ENCODE data around the gene FAM181B.

GRCh38 chr11:82771781-82772180 lies 38.1 kb upstream of the FAM181B start:
- no peak for TF ChIP-seq POLR2AphosphoS5 (IDR thresholded peaks at IDR 0.05)
- no peak for TF ChIP-seq CTCF (IDR thresholded peaks at IDR 0.05)

Measured in stomach (tissue), 4 donors.